ENCODE measurements around the gene FBXO4.

Gene FBXO4

DNA sequence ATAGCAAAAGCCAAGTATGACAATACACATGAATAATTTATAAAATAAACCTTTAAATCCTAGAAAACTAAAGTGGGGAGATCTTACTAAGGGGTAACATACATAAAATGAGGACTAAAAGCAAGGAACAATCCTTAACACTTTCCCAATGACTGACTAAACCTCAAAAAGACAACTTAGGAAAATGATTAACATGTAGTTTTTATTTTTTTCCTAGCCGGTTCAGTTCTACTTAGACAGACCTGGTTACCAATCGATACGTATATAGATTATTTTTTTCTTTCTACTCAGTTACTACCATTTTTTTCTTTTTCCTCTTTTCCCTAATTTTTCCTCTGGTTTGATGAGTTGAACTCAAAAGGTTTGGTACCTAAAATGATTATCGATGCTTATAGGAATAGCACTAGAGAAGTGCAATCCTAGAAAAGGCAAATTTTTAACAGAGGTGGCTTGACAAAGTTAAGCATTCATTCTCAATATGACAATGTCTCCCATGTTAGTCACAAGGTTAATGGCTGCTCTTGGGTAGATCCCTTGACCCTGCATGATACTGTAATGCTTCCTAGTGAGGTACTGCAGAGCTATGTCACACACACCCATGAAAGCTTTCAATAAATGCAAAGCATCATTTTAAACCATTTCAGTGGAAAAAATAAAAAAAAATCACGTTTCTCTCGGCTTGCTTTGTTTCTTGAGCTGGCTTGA, 41.5 kb downstream of the FBXO4 start:
- H3K36me3 ChIP-seq (ENCODE audit: control insufficient read depth in 2 of 2, insufficient read depth in 1 of 2, low read length in 2 of 2), result no peaks in the 10 kb centered on the region
- no peaks in the 10 kb centered on the region for H3K9me3 ChIP-seq (ENCODE audit: control insufficient read depth, insufficient read depth, low read depth, low read length)
- H3K4me3 ChIP-seq (ENCODE audit: low read depth, low read length), result no peak overlapping the region
- ChIA-PET CTCF (interaction anchor here (0.5 to 0.6 kb wide), 3 partner anchors 325 to 942 kb away, joined by 3 read pairs; no protein-coding TSS in a partner anchor), POLR2A (no interaction called here)
- TF ChIP-seq, protein P1, sequence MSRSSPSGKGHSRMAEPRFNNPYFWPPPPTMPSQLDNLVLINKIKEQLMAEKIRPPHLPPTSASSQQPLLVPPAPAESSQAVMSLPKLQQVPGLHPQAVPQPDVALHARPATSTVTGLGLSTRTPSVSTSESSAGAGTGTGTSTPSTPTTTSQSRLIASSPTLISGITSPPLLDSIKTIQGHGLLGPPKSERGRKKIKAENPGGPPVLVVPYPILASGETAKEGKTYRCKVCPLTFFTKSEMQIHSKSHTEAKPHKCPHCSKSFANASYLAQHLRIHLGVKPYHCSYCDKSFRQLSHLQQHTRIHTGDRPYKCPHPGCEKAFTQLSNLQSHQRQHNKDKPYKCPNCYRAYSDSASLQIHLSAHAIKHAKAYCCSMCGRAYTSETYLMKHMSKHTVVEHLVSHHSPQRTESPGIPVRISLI (tag by site-specific recombination; IDR thresholded peaks at IDR 0.05), result no peak
- TF ChIP-seq HOXA7 (CRISPR knock-in tag; IDR thresholded peaks at IDR 0.05; ENCODE audit: borderline replicate concordance) (no peak), ZBTB21 (tag by site-specific recombination; IDR thresholded peaks at IDR 0.05) (no peak), KLF7 (tag by site-specific recombination; IDR thresholded peaks at IDR 0.05; ENCODE audit: borderline replicate concordance) (no peak), ZNF549 (tag by site-specific recombination; IDR thresholded peaks at IDR 0.05) (no peak), ZNF223 (tag by site-specific recombination; IDR thresholded peaks at IDR 0.05) (no peak), ZNF837 (tag by site-specific recombination; IDR thresholded peaks at IDR 0.05) (no peak), BCL11A (tag by site-specific recombination; IDR thresholded peaks at IDR 0.05; ENCODE audit: low read depth) (no peak), FEZF1 (tag by site-specific recombination; IDR thresholded peaks at IDR 0.05) (no peak), ZNF544 (tag by site-specific recombination; IDR thresholded peaks at IDR 0.05) (no peak), HOXC10 (CRISPR knock-in tag; IDR thresholded peaks at IDR 0.05) (no peak), ZNF221 (tag by site-specific recombination; IDR thresholded peaks at IDR 0.05; ENCODE audit: borderline replicate concordance) (no peak), ZNF426 (tag by site-specific recombination; IDR thresholded peaks at IDR 0.05) (no peak), SP7 (tag by site-specific recombination; IDR thresholded peaks at IDR 0.05) (no peak)
- no peak overlapping the region for H3K27ac ChIP-seq (ENCODE audit: extremely low read depth, low read depth, low read length)
- H3K4me1 ChIP-seq (ENCODE audit: control insufficient read depth, insufficient read depth, low read length), result peaks cover 4% of the 10 kb centered on the region; the same call in 1 of the 2 replicates

DNA sequence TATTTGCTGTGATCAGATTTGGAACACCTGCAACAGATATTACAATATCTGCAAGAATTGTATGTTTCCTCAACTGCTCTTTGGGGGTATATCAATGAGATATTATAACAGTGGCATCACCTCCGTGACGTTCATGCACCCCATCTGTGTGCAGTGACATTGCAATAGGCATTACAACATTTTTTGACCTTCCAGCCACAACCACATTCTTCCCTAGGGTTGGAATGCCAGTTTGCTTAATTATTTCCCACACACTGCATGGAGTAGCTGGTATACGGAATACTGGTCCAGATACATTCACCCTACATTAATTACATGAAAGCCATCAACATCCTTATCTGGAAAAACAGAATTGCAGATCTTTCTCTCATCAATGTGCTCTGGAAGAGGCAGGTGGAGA, 42.3 kb downstream of the FBXO4 start:
- H3K4me3 ChIP-seq (ENCODE audit: low read depth, low read length), result no peak overlapping the region
- CTCF ChIA-PET, result interaction anchor here (0.5 to 0.6 kb wide), 3 partner anchors 90 to 941 kb away, joined by 3 to 4 read pairs (median 3); no protein-coding TSS in a partner anchor
- POLR2A ChIA-PET, result no interaction called here
- no peak for TF ChIP-seq ZNF670 (tag by site-specific recombination; IDR thresholded peaks at IDR 0.05; ENCODE audit: low read depth)
- TF ChIP-seq ZNF544 (tag by site-specific recombination; IDR thresholded peaks at IDR 0.05), result no peak
- no peak for TF ChIP-seq ZNF792 (tag by site-specific recombination; IDR thresholded peaks at IDR 0.05)
- TF ChIP-seq ZNF76 (tag by site-specific recombination; IDR thresholded peaks at IDR 0.05; ENCODE audit: borderline replicate concordance, low read depth), result no peak
- TF ChIP-seq, protein P2, sequence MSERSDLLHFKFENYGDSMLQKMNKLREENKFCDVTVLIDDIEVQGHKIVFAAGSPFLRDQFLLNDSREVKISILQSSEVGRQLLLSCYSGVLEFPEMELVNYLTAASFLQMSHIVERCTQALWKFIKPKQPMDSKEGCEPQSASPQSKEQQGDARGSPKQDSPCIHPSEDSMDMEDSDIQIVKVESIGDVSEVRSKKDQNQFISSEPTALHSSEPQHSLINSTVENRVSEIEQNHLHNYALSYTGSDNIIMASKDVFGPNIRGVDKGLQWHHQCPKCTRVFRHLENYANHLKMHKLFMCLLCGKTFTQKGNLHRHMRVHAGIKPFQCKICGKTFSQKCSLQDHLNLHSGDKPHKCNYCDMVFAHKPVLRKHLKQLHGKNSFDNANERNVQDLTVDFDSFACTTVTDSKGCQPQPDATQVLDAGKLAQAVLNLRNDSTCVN (tag by site-specific recombination; optimal IDR thresholded peaks at IDR 0.05), result no peak
- no peak for TF ChIP-seq ZNF114 (tag by site-specific recombination; IDR thresholded peaks at IDR 0.05)
- TF ChIP-seq, protein P3, sequence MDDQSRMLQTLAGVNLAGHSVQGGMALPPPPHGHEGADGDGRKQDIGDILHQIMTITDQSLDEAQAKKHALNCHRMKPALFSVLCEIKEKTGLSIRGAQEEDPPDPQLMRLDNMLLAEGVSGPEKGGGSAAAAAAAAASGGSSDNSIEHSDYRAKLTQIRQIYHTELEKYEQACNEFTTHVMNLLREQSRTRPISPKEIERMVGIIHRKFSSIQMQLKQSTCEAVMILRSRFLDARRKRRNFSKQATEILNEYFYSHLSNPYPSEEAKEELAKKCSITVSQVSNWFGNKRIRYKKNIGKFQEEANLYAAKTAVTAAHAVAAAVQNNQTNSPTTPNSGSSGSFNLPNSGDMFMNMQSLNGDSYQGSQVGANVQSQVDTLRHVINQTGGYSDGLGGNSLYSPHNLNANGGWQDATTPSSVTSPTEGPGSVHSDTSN (CRISPR knock-in tag; IDR thresholded peaks at IDR 0.05), result no peak
- TF ChIP-seq ZNF530 (tag by site-specific recombination; IDR thresholded peaks at IDR 0.05; ENCODE audit: low read depth), result no peak
- TF ChIP-seq PRDM1 (tag by site-specific recombination; IDR thresholded peaks at IDR 0.05), result no peak
- TF ChIP-seq GLI2 (tag by site-specific recombination; IDR thresholded peaks at IDR 0.05; ENCODE audit: borderline replicate concordance, low read depth), result no peak
- TF ChIP-seq, protein P4, sequence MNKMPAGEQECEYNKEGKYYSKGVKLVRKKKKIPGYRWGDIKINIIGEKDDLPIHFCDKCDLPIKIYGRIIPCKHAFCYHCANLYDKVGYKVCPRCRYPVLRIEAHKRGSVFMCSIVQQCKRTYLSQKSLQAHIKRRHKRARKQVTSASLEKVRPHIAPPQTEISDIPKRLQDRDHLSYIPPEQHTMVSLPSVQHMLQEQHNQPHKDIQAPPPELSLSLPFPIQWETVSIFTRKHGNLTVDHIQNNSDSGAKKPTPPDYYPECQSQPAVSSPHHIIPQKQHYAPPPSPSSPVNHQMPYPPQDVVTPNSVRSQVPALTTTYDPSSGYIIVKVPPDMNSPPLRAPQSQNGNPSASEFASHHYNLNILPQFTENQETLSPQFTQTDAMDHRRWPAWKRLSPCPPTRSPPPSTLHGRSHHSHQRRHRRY (tag by site-specific recombination; IDR thresholded peaks at IDR 0.05), result no peak
- TF ChIP-seq, protein P5, sequence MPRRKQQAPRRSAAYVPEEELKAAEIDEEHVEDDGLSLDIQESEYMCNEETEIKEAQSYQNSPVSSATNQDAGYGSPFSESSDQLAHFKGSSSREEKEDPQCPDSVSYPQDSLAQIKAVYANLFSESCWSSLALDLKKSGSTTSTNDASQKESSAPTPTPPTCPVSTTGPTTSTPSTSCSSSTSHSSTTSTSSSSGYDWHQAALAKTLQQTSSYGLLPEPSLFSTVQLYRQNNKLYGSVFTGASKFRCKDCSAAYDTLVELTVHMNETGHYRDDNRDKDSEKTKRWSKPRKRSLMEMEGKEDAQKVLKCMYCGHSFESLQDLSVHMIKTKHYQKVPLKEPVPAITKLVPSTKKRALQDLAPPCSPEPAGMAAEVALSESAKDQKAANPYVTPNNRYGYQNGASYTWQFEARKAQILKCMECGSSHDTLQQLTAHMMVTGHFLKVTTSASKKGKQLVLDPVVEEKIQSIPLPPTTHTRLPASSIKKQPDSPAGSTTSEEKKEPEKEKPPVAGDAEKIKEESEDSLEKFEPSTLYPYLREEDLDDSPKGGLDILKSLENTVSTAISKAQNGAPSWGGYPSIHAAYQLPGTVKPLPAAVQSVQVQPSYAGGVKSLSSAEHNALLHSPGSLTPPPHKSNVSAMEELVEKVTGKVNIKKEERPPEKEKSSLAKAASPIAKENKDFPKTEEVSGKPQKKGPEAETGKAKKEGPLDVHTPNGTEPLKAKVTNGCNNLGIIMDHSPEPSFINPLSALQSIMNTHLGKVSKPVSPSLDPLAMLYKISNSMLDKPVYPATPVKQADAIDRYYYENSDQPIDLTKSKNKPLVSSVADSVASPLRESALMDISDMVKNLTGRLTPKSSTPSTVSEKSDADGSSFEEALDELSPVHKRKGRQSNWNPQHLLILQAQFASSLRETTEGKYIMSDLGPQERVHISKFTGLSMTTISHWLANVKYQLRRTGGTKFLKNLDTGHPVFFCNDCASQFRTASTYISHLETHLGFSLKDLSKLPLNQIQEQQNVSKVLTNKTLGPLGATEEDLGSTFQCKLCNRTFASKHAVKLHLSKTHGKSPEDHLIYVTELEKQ (tag by site-specific recombination; IDR thresholded peaks at IDR 0.05; ENCODE audit: borderline replicate concordance), result no peak
- TF ChIP-seq YY1 (tag by site-specific recombination; IDR thresholded peaks at IDR 0.05), result no peak
- TF ChIP-seq ZEB2 (tag by site-specific recombination; IDR thresholded peaks at IDR 0.05), result no peak
- TF ChIP-seq ZFP69B (tag by site-specific recombination; IDR thresholded peaks at IDR 0.05), result no peak
- H3K9me3 ChIP-seq (ENCODE audit: control insufficient read depth, insufficient read depth, low read depth, low read length), result no peaks in the 10 kb centered on the region
- H3K27ac ChIP-seq (ENCODE audit: extremely low read depth, low read depth, low read length), result no peak overlapping the region
- H3K4me1 ChIP-seq (ENCODE audit: control insufficient read depth, insufficient read depth, low read length), result peaks cover 4% of the 10 kb centered on the region; the same call in 1 of the 2 replicates
- no peaks in the 10 kb centered on the region for H3K36me3 ChIP-seq (ENCODE audit: control insufficient read depth in 2 of 2, insufficient read depth in 1 of 2, low read length in 2 of 2)

All from HEK293 (cell line).